DMS53 treated with DMSO at 0.1 percent for 48 hours (cell line): ENCODE results near the gene VAPB.
A peak's percentile ranks its signal among the peaks of the same experiment; 100 is the strongest.

Experiments
- DNase-seq: peaks from one replicate; lab custom pipeline; 2025; ENCODE audit not compliant: unreplicated experiment; lab: John Stamatoyannopoulos, UW

The VAPB gene

GRCh38 chr20:58433759-58434158 lies 44.7 kb downstream of the VAPB start:
- DNase-seq = no peak

- DNase-seq = no peak
Observed at GRCh38 chr20:58434326-58434725, 45.3 kb downstream of the VAPB start.

GRCh38 chr20:58435237-58435636 lies 46.2 kb downstream of the VAPB start:
- DNase-seq = no peak

- DNase-seq = peak; percentile 48
Observed at GRCh38 chr20:58436868-58437645, 48.0 kb downstream of the VAPB start.

- no peak for DNase-seq
Observed at GRCh38 chr20:58438970-58439808, 50.2 kb downstream of the VAPB start.

DNA sequence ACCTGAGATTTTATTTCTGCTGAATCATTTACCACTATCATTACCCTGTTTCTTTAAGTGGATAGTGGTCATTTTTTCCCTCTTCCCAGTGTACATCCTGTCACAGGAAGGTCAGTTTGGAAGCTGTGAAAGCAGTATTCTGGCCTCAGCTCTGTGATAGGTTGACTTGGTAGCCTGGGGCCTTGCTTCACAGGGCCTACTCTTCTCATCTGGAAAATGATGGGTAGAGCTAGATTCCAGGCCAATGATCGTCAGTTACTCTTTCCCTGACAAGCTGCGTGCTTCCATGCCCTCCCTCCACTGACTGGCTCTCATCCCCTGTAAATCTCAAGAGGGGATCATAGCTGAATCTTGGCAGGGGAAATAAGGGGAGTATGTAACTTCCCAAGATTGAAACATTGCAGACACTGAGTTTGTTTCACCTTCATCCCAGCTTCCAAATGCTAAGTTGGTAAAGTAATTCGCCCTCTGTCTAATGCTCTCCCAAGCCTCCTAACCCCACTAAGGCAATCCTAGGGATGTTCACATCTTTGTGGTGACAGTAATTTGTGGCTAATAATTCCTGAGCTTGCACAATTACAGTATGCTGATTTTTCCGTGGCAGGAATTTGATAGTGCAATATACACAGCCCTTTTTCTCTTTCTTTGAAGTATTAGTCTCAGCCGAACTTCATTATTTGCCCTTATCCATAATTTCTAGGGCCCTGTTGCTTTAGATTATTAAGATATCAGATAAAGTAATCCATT lies 51.2 kb downstream of the VAPB start:
- no peak for DNase-seq

- DNase-seq = no peak
Observed at GRCh38 chr20:58441723-58442122, 52.7 kb downstream of the VAPB start.

DNA sequence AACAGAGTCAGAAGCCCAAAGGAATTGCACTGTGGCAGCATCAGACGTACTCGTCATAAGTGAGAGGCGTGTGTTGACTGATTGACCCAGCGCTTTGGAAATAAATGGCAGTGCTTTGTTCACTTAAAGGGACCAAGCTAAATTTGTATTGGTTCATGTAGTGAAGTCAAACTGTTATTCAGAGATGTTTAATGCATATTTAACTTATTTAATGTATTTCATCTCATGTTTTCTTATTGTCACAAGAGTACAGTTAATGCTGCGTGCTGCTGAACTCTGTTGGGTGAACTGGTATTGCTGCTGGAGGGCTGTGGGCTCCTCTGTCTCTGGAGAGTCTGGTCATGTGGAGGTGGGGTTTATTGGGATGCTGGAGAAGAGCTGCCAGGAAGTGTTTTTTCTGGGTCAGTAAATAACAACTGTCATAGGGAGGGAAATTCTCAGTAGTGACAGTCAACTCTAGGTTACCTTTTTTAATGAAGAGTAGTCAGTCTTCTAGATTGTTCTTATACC lies 55.8 kb downstream of the VAPB start:
- no peak for DNase-seq

DNA sequence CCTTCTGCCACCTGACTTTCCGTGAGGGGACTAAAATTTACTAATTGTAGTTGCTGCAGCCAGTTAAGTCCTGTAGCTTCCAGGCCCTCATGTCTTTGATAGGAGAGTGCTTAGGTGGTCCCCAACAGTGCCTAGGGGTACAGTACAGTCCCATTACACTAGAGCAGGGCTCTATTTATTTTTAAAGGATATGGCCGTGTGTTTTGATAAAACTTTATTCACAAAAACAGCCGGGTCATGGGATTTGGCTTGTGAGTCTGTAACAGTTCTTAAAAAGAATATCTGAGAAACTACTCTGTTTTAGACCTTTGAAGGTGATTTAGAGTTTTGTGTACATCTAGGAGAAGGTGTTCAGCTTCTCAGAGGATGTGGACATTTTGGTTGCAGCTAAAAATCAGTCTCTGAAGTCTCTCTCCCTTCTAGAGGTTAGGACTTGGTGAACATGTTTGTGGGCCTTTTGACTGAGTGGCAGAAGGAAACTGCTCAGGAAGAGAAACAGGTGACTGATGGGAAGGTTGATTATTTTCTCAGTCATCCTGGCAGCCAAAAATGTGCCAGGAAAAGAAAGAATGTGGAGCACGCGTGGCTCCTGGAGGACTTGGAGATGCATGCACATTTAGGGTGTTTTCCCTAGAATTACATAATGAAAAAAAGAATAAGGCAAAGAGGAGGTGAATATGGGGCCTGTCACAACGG lies 57.4 kb downstream of the VAPB start:
- no peak for DNase-seq

DNA sequence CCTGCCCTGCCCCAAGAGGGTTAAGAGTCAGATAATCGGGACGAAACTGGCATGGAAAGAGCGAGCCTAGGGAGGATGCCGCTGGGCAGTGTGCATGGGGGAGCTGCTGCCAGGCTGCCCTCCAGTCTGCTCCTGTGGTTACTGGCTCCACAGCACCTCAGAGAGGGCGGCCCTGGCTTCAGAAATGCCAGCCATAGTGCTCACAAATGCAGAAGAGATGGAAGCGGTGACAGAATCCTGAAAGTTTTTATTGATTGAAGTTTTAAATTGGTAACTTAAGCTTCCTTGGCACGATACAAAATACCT lies 57.9 kb downstream of the VAPB start:
- no peak for DNase-seq

- no peak for DNase-seq
Observed at GRCh38 chr20:58447511-58448391, 58.7 kb downstream of the VAPB start.

DNA sequence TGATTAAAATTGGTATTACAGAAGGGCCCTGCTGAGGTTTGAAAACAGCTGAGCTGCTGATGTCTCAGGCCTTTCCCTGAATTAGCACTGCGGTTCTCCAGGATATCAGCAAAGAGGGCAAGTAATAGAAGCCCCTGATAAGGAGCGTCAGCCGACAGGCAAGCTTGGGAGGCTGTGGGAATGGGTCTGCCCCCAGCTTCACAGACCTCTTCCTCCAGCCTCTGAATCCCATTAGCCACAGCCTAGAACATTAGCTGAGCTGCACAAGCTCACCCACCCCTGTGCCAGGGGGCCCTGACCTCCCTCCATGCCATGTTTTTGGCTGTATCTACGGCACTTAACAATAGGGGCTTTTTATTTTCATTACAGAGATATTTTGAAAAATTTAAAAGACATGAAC lies 59.9 kb downstream of the VAPB start:
- no peak for DNase-seq

GRCh38 chr20:58449681-58450221 lies 60.7 kb downstream of the VAPB start:
- DNase-seq = no peak

DNA sequence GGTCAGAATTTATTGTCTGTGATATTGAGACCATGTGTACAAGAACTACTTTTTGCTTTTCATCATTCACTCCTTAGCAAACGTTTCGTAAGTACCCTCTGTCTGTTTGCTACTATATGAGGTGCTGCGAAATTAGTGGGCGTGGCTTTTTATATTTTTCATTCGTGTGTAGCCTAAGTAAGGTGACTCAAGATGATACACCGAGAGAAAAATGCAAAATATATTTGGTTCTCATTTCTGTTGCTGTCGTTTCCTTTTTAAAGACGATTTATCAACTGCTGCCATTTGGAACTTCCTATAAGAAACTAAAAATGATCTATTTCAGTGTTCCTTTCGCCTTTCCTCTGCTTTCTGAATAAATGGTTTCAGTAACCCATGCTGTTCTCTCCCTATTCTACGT lies 61.2 kb downstream of the VAPB start:
- no peak for DNase-seq

- DNase-seq = no peak
Observed at GRCh38 chr20:58452667-58453255, 63.7 kb downstream of the VAPB start.

GRCh38 chr20:58453391-58453790 lies 64.4 kb downstream of the VAPB start:
- no peak for DNase-seq

GRCh38 chr20:58454460-58454859 lies 65.4 kb downstream of the VAPB start:
- DNase-seq = no peak

DNA sequence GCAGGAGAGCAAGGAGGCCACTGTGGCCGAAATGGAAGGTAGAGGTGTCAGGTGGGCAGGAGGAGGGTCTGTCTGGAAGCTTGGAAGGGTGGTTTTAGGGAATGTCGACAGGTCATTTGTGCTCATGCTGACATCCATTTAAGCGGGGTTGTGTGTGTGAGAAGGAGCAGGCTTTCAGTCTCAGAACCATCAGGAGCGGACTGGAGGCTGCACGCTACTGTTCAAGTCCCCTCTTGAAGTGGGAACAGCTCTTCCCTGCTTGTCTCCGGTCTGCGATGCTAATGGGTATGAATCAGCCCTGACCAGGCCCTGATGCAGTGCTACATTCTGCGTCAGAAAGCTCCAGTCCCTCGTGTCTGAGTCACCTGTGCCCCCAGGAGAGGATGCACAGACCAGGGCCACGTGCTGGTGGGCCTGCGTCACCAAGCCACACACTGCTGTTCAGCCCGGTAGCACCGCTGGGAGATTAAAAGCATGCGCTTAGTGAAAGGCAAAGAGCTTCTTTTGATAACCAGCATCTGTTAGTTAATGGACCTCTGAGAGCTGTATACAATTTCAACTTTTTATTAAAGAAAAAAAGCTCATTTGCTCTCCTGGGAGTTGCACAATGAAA lies 68.2 kb downstream of the VAPB start:
- no peak for DNase-seq
